Activated T-helper 1 cell treated with Interleukin-2 at 50 U/mL for 16 hours (primary cell): Measurements from ENCODE around the gene ARAP3.
"Not testable (repeated sequence)": the region's sequence is repeated elsewhere in the genome, so short reads cannot be mapped to it uniquely, and the experiment has no call there.

ENCODE experiments used
- DNase-seq: peaks from one replicate; pipeline ENCODE4 v3.0.0-alpha.2; 2020; ENCODE audit warnings: low read depth

ARAP3 gene, protein sequence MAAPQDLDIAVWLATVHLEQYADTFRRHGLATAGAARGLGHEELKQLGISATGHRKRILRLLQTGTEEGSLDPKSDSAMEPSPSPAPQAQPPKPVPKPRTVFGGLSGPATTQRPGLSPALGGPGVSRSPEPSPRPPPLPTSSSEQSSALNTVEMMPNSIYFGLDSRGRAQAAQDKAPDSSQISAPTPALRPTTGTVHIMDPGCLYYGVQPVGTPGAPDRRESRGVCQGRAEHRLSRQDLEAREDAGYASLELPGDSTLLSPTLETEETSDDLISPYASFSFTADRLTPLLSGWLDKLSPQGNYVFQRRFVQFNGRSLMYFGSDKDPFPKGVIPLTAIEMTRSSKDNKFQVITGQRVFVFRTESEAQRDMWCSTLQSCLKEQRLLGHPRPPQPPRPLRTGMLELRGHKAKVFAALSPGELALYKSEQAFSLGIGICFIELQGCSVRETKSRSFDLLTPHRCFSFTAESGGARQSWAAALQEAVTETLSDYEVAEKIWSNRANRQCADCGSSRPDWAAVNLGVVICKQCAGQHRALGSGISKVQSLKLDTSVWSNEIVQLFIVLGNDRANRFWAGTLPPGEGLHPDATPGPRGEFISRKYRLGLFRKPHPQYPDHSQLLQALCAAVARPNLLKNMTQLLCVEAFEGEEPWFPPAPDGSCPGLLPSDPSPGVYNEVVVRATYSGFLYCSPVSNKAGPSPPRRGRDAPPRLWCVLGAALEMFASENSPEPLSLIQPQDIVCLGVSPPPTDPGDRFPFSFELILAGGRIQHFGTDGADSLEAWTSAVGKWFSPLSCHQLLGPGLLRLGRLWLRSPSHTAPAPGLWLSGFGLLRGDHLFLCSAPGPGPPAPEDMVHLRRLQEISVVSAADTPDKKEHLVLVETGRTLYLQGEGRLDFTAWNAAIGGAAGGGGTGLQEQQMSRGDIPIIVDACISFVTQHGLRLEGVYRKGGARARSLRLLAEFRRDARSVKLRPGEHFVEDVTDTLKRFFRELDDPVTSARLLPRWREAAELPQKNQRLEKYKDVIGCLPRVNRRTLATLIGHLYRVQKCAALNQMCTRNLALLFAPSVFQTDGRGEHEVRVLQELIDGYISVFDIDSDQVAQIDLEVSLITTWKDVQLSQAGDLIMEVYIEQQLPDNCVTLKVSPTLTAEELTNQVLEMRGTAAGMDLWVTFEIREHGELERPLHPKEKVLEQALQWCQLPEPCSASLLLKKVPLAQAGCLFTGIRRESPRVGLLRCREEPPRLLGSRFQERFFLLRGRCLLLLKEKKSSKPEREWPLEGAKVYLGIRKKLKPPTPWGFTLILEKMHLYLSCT (N-terminal part only)

DNA sequence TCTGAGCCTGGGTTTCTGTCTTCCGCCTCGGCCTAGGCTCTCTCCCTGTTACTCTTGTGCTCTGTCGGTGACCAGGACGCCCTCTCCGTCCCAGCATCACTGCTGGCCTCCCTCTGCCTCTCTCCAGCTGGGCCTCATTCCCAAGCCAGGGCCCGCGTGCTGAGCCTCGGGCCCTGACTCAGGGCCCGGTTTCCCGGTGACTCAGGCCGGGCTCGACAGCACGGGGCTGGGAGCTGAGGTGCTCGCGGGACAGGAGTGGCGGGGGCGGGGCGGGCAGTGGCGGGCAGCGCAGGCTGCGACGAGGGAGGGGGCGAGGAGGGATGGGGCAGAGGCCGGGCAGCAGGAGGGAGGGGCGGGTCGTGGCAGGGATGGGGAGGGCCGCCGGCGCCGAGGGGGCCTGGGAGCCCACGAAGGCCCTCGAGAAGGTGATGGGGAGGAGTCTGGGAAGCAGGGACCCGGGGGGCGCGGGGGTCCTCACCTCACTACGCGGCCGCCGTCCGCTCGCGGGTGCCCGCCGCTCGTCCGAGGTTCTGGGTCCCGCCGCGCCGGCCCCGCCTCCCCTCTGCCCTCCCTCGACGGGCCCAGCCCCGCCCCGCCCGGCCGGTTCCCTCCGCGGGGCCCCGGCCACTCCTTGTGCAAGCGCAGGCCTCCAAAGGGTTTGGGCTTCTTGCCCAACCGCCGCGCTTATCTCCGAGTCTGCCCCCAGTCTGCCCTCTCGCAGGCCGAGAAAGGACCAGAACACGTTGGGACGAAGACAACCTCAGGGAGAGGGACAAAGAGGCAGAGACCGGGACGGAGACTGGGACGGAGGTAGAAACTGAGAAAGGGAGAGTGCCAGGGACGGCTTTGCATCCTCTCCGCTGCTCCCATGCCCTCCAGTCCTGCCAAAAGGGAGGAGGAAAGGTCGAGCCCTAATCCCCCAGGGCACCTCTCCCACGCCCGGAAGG is at the start of gene ARAP3:
Gene ARAP3, minus strand, starts transcription at position 536 of the 947 bp plus-strand sequence. CDS start 1,744 bp downstream, outside the sequence.
- no peak for DNase-seq

DNA sequence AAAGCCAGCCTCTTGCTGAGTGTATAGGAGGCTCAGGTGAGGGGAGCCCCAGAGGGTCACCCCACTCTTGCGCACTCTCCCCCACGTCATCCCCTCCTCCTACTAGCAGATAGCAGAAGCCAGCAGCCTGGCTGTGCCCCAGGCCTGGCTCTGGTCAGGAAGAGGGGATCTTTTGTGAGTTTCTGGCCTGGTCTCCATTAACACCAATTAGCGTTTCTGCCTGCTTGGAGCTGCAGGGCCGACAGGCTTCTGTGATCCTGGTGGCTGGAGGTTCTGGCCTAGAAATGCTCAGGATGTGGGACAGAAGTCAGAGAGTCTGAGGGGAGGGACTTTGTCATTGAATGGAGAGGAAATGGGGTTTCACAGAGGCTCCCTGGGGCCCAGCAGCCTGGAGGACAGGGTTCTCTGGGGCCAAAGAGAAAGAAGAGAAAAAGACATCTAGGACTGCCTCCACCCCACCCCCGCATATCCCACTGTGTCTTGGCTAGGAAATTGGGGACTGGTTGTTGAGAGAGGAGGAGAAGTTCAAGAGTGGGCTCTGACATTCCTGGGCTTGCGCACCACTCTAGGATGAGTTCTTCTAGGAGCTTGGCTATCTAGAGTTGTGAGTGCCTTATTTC is 47.5 kb upstream of the ARAP3 start:
- DNase-seq: no peak

DNA sequence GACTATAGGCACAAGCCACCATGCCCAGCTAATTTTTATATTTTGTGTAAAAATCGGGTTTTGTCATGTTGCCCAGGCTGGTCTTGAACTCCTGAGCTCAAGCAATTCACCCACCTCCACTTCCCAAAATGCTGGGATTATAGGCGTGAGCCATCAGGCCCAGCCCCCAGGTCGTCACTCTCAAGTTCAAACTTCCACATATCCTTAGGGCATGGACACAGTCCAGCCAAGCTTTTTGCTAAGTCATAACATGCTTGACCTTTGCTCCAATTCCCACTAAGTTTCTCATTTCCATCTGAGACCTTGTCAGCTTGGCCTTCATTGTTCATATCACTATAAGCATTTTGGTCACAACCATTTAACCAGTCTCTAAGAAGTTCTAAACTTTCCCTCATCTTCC is 43.9 kb upstream of the ARAP3 start:
- no peak for DNase-seq

DNA sequence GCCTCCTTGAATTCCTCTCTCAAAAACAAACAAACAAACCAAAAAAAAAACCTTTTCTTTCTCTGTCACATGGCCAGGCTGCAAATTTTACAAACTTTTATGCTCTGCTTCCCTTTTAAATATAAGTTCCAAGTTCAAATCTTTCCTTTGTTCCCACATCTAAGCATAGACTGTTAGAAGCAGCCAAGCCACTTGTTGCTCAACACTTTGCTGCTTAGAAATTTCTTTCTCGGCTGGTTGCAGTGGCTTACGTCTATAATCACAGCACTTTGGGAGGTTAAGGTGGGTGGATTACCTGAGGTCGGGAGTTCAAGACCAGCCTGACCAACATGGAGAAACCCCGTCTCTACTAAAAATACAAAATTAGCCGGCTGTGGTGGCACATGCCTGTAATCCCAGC is 43.1 kb upstream of the ARAP3 start:
- not testable (repeated sequence) for DNase-seq

DNA sequence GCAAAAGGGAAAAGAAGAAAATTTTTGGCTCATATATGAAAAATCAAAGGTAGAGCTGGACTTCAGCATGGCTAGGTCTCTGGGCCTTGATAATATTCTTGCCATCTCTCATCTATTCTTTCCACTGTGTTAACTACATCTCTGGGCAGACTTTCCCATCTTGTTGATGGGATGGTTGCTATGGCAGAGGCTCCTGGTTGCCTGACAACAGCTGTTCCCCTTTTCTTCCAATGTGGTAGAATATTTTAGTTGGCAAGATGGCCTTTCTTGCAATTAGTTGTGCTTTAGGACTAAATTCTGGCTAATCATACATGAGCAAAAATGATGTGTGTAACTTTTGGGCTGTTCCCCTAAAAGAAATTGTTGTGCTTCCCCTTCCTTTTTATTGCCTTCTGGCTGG is 40.2 kb upstream of the ARAP3 start:
- no peak for DNase-seq

DNA sequence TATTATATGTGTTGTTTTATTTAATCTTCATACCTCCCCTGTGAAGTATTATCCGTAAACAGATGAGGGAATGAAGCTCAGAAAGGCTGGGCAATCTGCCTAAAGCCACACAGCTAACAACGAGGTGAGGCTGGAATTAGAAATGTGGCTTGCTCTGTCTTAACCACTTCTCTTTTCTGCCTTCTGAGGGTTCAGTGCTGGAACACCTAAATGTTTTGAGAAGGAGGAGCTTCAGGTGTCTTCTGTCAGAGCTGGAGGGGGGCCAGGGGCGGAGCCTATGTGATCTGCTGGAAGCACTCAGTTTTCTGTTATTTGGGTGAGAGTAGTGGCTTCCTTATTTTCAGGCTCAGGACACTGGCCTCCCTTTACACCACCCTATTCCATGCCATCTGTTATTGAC is 35.0 kb upstream of the ARAP3 start:
- DNase-seq: no peak

DNA sequence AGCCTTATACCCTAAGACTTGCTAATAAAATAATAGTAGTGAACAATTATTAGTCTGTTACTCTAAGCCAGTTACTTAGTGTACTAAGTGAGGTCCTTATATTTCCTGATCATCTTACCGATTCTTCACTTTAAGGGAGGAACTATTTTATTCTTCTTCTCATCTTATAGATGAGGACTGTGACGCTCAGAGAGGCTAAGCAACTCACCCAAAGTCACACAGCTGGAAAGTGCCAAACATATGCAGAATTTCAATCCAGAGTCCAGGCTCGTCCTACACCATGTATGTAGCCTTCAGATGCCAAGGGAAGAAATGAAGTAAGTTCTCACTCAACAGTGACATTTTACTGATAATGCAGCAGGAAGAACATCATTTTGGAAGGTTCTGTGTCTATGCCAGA is 34.4 kb upstream of the ARAP3 start:
- DNase-seq: no peak

DNA sequence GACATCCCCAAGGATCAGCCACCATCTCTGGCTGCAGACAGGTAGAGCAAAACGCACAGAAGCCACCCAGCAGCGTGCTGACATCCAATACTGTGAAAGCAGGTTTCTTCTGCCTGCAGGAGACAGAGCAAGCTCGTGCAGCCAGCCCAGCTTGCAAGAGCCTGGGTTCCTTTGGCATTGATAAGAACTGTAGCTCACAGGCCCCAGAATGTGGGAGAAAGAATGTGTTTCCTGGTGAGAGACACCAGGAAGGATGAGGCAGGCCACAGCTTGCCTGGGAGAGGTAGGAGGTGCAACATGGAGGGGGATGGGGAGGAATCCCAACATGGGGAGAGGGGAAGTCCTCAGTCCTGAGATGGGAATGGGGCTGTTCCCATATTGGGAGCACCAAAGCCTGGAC is 34.0 kb upstream of the ARAP3 start:
- no peak for DNase-seq

DNA sequence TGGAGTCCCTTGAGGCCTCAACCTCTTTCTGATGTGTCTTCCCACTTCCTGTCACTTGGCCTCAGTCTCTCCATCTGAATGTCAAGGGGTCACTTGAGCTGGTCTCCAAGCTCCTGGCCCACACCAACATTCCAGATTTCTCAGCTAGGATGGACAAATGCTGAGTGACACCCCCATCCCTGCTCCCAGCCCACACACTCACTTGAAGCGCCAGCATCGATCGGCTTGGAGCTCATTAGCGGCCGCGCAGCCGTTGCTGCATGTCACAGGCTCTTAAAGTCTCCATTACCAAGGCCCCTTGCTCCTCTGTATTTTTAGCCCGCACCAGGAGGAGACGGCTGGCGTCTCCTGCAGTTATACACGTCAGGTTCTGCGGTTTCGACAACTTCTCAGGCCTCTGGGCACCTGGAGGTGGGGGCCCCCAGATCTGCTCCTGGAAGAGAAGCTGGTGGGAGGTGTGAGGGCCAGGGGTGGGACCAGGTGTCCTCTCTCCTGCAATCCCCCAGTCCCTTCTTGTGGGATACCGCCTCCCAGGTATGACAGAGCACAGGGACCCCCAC is 33.4 kb upstream of the ARAP3 start:
- DNase-seq: no peak

DNA sequence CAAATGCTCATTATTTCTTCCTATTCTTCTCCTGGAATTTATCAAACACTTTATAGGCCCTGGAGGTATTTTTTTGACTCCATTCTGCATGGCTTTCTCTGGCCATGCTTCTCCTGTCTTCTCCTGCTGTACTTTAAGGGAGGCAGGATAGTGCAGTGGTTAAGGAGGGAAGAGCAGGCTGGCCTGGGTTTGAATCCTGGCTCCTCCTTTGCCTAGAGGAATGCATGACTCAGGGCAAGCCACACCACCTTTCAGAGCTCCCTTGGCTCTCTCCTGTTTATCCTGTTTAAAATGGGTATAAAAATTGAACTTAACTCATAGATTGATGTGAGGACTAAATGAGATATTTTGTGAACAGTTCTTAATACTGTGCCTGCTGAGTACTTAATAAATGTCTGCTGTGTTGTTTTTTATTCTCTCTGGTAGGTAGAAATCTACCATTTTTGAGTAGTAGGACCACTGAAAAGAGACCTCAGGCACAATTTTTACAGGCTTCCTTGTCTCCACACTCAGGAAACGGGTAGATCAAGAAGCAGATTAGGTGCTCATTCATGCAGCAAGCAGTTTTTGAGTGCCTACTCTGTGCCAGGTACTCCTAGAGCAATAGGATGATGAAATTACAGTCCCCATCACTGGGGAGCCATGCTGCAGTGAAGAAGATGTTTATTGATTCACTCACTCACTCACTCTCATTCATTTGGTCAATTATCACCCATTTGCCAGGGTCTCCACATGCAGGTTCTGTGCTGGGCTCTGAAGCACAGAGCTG is 32.7 kb upstream of the ARAP3 start:
- no peak for DNase-seq

DNA sequence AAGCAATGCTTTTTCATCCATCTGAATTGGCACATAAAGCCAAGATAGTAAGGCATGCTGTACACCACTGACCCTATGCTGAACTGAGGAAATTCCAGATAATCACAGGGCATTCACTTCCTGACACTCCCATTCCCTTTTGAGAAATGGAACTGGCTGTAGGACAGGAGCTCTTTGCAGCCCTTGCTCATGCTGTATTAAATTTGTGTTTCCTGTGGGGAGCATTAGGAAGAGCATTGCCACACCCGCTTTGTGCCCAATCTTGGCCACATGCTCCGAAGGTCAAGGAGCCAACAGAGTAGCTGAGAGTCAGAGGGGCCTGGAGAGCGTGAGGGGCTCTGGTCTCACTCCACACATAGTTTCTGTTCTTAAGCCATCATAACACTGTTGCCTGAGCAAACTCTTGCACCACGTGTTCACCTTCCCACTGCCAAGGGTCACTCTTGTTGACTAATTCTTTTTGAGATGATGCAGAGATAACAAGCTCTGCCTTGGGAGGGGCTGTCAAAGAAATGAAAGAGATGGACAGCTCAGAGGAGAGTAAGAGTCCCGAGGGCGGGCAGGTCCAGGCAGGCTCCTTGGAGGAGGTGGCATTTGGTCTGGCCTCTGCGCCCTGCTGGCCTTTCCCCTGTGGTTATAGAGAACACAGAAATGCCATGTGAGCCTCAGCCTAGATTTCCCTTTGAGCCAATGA is 31.7 kb upstream of the ARAP3 start:
- DNase-seq: no peak

DNA sequence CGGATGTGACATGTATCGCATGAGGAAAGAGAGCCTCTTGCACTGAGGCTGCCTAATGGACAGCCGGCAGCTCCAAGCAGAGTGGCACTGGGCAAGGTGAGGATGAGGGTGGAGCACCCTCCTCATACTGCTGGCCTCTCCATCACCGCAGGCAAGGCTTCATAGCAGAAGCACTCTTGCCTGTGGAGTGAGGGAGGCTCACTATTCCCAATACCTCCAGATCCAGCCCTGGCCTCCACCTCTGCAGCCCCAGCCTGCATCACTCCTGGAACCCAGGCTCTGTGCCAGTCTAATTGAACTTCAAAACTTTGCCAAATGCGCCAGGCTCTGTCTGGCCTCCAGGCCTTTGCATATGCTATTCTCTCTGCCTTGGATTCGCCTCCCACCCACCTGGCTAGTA is 29.7 kb upstream of the ARAP3 start:
- DNase-seq: no peak

DNA sequence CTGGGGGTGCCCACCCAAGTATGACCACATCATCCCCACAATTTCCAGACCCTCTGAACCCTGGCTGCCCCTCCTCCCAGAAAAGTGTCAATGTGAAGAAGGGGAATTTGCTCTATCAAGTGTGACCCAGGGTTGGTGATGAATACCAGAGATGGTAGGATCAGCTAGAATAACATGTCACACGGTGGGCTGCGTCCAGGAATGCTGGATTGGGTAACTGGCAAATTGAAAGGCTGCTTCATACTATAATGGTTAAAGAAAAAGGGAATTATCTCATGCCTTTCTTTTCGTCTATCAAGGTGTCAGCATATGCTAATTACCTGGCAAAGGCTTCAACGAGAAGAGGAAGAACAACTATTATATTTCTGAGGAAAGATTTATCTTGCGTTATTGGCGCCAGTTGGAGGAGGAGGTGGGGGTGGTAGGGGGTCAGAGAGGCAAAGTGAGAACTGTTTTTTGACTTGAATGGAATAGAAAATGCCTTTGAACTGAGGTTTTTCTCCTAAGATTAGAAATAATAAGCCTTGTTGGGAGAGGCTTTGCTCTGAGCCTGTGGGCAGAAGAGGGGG is 27.8 kb upstream of the ARAP3 start:
- DNase-seq: no peak

DNA sequence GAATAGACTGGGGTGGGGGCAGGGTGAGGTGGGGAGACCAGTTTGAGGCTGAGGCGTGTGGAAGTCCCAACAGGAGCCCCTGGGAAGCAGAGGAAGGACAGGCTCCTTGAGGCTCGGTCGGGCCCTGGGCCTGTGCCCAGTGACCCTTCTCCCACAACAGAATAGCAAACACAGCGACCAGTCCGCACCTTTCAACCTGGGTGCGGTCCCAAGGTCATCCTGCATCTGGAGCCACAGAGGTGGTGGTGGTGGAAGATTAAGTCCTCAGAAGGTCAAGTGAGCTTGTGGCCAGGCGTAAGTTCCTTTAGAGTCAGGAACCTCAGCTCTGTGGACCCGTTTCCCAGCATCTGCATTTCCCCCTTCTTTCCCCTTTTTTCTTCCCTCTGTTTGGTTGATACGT is 26.0 kb upstream of the ARAP3 start:
- no peak for DNase-seq

DNA sequence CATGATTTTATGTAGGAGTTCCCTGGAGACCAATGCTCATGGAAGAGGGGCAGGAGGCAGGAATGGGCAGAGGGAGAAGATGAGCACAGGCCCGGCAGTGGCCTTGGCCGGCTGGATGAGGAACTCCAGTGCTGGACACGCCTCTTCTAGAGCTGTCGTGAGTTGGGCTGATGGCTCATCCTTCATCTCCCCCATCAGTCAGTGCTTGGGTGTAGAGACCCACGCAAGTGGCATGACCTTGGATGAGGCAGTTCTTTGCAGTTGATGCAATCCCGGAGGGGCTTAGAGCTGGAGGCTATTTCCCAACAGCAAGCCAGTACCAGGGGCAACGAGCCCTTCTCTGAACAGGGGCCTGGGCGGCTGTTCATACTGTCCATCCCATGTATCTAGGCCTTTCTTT is 25.5 kb upstream of the ARAP3 start:
- DNase-seq: no peak

DNA sequence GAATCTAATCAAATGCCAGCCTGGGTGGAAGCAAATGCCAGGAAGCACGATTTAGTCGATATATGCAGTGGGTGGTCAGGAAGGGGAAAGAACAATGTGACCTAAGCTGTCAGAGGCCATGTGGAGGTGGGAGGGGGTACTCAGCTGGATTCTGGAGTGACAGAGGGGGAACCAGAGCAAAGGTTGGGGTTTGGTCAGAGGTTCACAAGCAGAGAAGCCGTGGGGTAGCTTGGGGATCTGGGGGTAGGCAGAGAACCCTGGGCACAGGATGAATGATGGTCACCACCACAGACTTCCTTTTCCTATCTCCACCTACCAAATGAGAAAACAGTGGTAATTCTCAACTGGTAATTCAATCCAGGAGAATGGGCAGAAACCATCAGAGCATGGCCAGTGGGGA is 24.1 kb upstream of the ARAP3 start:
- DNase-seq: no peak

DNA sequence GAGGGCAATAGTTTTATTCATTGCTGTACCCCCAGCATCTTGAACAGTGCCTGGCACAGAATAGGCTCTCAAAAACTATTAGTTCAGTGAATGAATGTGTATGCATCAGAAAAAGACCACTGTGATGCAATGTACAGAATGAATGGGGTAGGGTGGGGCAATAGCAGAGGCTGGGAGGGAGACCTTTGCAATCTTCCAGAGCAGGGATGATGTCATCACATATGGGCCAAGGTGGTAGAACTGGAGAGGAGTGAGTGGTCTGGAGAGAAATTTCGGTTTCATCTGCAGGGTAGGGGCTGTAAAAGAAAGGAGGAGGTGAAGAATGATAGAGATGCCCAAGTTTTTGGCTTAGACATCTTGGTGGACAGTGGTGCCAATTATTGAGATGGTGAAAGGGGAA is 23.4 kb upstream of the ARAP3 start:
- no peak for DNase-seq

DNA sequence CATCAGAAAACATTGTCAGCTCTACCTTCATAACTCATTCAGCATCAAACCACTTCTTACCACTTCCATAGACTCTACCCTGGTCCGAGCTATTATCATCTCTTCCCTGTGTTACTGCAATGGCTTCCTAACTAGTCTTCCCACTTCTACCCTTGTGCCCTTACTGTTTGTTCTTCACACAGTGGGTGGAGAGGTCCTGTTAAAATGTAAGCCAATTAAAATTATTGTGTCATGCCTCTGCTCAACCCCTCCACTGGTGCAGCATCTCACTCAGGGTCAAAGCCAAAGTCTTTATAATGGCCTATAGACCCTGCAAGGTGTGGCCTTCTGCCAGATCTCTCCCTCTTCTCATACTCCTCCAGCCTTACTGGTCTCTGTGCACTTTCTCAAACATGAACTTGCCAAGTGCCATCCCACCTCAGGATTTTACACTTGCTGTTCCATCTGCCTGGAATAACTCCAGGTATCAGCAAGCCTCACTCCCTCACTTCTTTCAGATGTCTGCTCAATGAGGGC is 22.8 kb upstream of the ARAP3 start:
- no peak for DNase-seq
